ENCODE results near the gene PDE1A. TPM values are rescaled to one million over a fixed set of nuclear protein-coding genes. Genes with fewer than 3 reads are reported as not detected.

Gene PDE1A
- total RNA-seq, 1 donor from 2014 or later: 1.2 TPM

GRCh38 chr2:182187130-182187529 lies 239.7 kb downstream of the PDE1A start:
- no peak for ATAC-seq

- peak; percentile 46 for ATAC-seq
Observed at GRCh38 chr2:182186132-182186735, 240.6 kb downstream of the PDE1A start.

GRCh38 chr2:182182436-182182835 lies 244.4 kb downstream of the PDE1A start:
- ATAC-seq: no peak

- ATAC-seq: no peak
Observed at GRCh38 chr2:182181381-182181780, 245.5 kb downstream of the PDE1A start.

GRCh38 chr2:182179176-182179575 lies 247.7 kb downstream of the PDE1A start:
- no peak for ATAC-seq

- ATAC-seq: no peak
Observed at GRCh38 chr2:182173944-182174622, 252.8 kb downstream of the PDE1A start.

- no peak for ATAC-seq
Observed at GRCh38 chr2:182170341-182170740, 256.5 kb downstream of the PDE1A start.

- no peak for ATAC-seq
Observed at GRCh38 chr2:182167882-182168281, 259.0 kb downstream of the PDE1A start.

- no peak for ATAC-seq
Observed at GRCh38 chr2:182166841-182167240, 260.0 kb downstream of the PDE1A start.

- no peak for ATAC-seq
Observed at GRCh38 chr2:182166406-182166805, 260.4 kb downstream of the PDE1A start.

- ATAC-seq: peak; percentile 69
Observed at GRCh38 chr2:182165202-182165601, 261.6 kb downstream of the PDE1A start.

- no peak for ATAC-seq
Observed at GRCh38 chr2:182164686-182165085, 262.1 kb downstream of the PDE1A start.

- no peak for ATAC-seq
Observed at GRCh38 chr2:182163878-182164277, 263.0 kb downstream of the PDE1A start.

- no peak for ATAC-seq
Observed at GRCh38 chr2:182148344-182148743, 278.5 kb downstream of the PDE1A start.

- no peak for ATAC-seq
Observed at GRCh38 chr2:182144776-182145165, 282.1 kb downstream of the PDE1A start.

- ATAC-seq: no peak
Observed at GRCh38 chr2:182144041-182144775, 282.6 kb downstream of the PDE1A start.

- ATAC-seq: no peak
Observed at GRCh38 chr2:182142062-182142461, 284.8 kb downstream of the PDE1A start.

- no peak for ATAC-seq
Observed at GRCh38 chr2:182134201-182134600, 292.6 kb downstream of the PDE1A start.

- ATAC-seq: no peak
Observed at GRCh38 chr2:182133195-182133891, 293.5 kb downstream of the PDE1A start.

GRCh38 chr2:182132605-182133004 lies 294.2 kb downstream of the PDE1A start:
- no peak for ATAC-seq

GRCh38 chr2:182128821-182129707 lies 297.8 kb downstream of the PDE1A start:
- no peak for ATAC-seq

GRCh38 chr2:182117196-182117595 lies 309.6 kb downstream of the PDE1A start:
- ATAC-seq: no peak
